Tibial artery (tissue), 4 donors: ENCODE data around the gene ZAR1L.

ENCODE experiments used
- DNase-seq, 2 donors: peaks; one replicate each; pipeline ENCODE4 v3.0.0-alpha.2; 2019
- H3K27ac ChIP-seq, 2 donors: fragments of 200-600 bp; sonication (generic) in 1 of 2; 1 replicate in 1 of 2; 2 replicates in 1 of 2; pipeline ENCODE4 v1.5.1; 2018 to 2019; ENCODE audit warnings: mild to moderate bottlenecking in 1 of 2
- H3K27me3 ChIP-seq, 2 donors: fragments of 200-600 bp; sonication (generic) in 1 of 2; one replicate each; pipeline versions ENCODE4 v1.5.1 to v1.6.0; 2016 to 2019
- H3K36me3 ChIP-seq, 3 donors: fragments of 200-600 bp; sonication (generic) in 2 of 3; one replicate each; pipeline ENCODE4 v1.5.1; 2016 to 2019; ENCODE audit warnings: mild to moderate bottlenecking in 2 of 3
- H3K4me1 ChIP-seq, 4 donors: fragments of 200-600 bp; sonication (generic) in 2 of 4; 1 replicate in 3 of 4; 2 replicates in 1 of 4; pipeline ENCODE4 v1.5.1; 2016 to 2019
- H3K4me3 ChIP-seq, 2 donors: fragments of 200-600 bp; sonication (generic) in 1 of 2; 1 replicate in 1 of 2; 2 replicates in 1 of 2; pipeline ENCODE4 v1.5.1; 2018 to 2019; ENCODE audit warnings: mild to moderate bottlenecking in 2 of 2
- H3K9me3 ChIP-seq, 3 donors: fragments of 200-600 bp; sonication (generic) in 1 of 3; one replicate each; pipeline ENCODE4 v1.5.1; 2016 to 2019
- CTCF ChIP-seq, 2 experiments: fragments of 200-600 bp in 1 of 2; fragments of 450-650 bp in 1 of 2; IDR thresholded peaks; one replicate each; pipeline ENCODE4 v1.5.1; 2017 to 2019; ENCODE audit warnings: antibody characterized with exemption in 2 of 2, mild to moderate bottlenecking in 1 of 2, moderate library complexity in 1 of 2
- intact Hi-C: fragments of 100-400 bp; cut with DNase I; formaldehyde crosslinking; loops from one replicate; pipeline ENCODE4 v1.15.0; 2023; ENCODE audit warnings: low total_unique reads

ZAR1L gene

GRCh38 chr13:32284927-32285632 is 30.1 kb downstream of the ZAR1L start:
- H3K9me3 ChIP-seq: no peaks in the 10 kb centered on the region
- H3K36me3 ChIP-seq: peaks cover 20 to 36% (median 29%) of the 10 kb centered on the region in 3 donors
- TF ChIP-seq CTCF (IDR thresholded peaks at IDR 0.05): no peak
- no peaks in the 10 kb centered on the region for H3K27me3 ChIP-seq
- peak overlapping the region in 1 of 2 donors; percentile 6 for H3K4me3 ChIP-seq
- H3K27ac ChIP-seq: peak overlapping the region; percentile 74 to 79
- H3K4me1 ChIP-seq: peaks cover 0 to 26% (median 16%) of the 10 kb centered on the region in 4 donors
- no peak for DNase-seq
- intact Hi-C loops: no loop called here

GRCh38 chr13:32282096-32282711 is 33.0 kb downstream of the ZAR1L start:
- Histone ChIP-seq H3K27me3 (no peaks in the 10 kb centered on the region), H3K9me3 (no peaks in the 10 kb centered on the region), H3K4me3 (no peak overlapping the region), H3K27ac (peak overlapping the region in 1 of 2 donors; percentile 5), H3K4me1 (peaks cover 0 to 26% (median 16%) of the 10 kb centered on the region in 4 donors), H3K36me3 (peaks cover 45 to 60% (median 47%) of the 10 kb centered on the region in 3 donors)
- intact Hi-C loops: no loop called here
- TF ChIP-seq CTCF (IDR thresholded peaks at IDR 0.05): no peak
- no peak for DNase-seq

GRCh38 chr13:32281096-32281495 is 34.1 kb downstream of the ZAR1L start:
- TF ChIP-seq CTCF (IDR thresholded peaks at IDR 0.05): no peak
- intact Hi-C loops: no loop called here
- H3K4me3 ChIP-seq: no peak overlapping the region
- no peak for DNase-seq
- peaks cover 56 to 71% (median 58%) of the 10 kb centered on the region in 3 donors for H3K36me3 ChIP-seq
- no peaks in the 10 kb centered on the region for H3K9me3 ChIP-seq
- peaks cover 0 to 26% (median 16%) of the 10 kb centered on the region in 4 donors for H3K4me1 ChIP-seq
- no peak overlapping the region for H3K27ac ChIP-seq
- no peaks in the 10 kb centered on the region for H3K27me3 ChIP-seq

DNA sequence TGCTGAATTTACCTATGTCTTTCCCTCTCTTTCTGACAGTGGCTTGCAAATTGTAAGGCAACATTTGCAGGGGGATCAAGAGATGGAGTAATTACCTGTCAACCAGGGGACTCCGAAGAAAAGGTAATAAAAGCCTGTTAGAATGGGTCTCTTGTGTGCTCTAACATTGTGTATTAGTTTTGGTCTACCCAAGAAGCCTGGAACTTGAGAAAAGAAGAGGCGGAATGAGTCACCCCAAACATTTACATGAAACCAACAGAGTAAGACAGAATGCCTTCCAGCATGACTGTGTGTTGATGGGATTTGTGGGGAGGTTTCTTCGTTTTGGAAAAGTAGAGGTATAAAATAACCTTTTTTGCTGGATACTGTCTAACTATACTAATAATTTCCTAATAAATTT is 36.7 kb downstream of the ZAR1L start:
- TF ChIP-seq CTCF (IDR thresholded peaks at IDR 0.05): no peak
- DNase-seq: no peak
- no peaks in the 10 kb centered on the region for H3K27me3 ChIP-seq
- intact Hi-C loops: no loop called here
- no peak overlapping the region for H3K4me3 ChIP-seq
- no peaks in the 10 kb centered on the region for H3K4me1 ChIP-seq
- H3K9me3 ChIP-seq: no peaks in the 10 kb centered on the region
- no peak overlapping the region for H3K27ac ChIP-seq
- H3K36me3 ChIP-seq: peaks cover 73 to 85% (median 77%) of the 10 kb centered on the region in 3 donors

GRCh38 chr13:32277839-32278238 is 37.3 kb downstream of the ZAR1L start:
- Histone ChIP-seq H3K36me3 (peaks cover 76 to 79% (median 77%) of the 10 kb centered on the region in 3 donors), H3K27me3 (no peaks in the 10 kb centered on the region), H3K4me3 (no peak overlapping the region), H3K27ac (no peak overlapping the region), H3K9me3 (no peaks in the 10 kb centered on the region), H3K4me1 (no peaks in the 10 kb centered on the region)
- DNase-seq: no peak
- intact Hi-C loops: no loop called here
- no peak for TF ChIP-seq CTCF (IDR thresholded peaks at IDR 0.05)
